HFF-Myc (cell line): ENCODE results near the gene HEY2.
A peak's percentile ranks its signal among the peaks of the same experiment; 100 is the strongest.

Experiments
- DNase-seq: peaks from one replicate; pipeline ENCODE4 v3.0.0-alpha.2; 2011; ENCODE audit warnings: low read depth; ENCODE audit errors: extremely low read depth
- H3K4me3 ChIP-seq: replicated peaks from 2 replicates; pipeline ENCODE4 v1.5.1; 2011; ENCODE audit warnings: low read depth, mild to moderate bottlenecking, control low read depth, low read length
- TF ChIP-seq, protein P1 (sequence below): IDR thresholded peaks from 2 replicates; pipeline ENCODE4 v1.5.1; 2012; ENCODE audit warnings: mild to moderate bottlenecking, low read depth, low read length, control low read depth; ENCODE audit errors: missing control alignments

The HEY2 gene

DNA sequence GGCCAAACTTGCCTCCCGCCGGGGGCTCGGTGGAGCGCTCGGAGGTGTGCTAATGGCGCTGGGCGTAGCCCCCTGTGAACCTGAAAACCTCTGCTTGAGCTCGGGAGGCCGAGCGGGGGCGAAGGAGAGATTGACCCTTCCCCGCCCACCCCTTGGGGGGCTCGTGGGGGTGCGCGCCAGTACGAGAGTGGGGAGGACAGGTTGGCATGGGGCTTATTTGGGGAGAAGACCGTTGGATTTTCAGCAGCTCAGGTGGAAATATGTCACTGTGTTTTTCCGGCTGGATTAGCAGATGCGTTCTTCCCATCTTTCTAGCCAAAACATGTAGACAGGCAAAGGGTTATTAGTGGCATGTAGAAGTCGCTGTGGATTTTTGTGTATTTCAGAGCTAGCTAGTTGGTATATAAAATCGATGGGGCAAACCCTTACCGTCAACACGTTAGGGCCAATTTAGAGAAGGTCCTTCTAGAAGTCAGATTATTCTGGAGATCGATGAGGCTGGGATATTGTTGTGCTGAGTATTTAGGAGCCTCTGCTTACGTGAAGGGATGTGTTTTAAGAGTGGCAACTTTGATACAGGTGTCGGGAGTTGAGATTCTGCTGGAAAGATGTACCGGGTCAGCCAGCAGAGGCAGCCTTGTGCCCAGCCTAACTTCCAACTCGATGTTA lies 41.9 kb downstream of the HEY2 start:
- TF ChIP-seq, protein P1, sequence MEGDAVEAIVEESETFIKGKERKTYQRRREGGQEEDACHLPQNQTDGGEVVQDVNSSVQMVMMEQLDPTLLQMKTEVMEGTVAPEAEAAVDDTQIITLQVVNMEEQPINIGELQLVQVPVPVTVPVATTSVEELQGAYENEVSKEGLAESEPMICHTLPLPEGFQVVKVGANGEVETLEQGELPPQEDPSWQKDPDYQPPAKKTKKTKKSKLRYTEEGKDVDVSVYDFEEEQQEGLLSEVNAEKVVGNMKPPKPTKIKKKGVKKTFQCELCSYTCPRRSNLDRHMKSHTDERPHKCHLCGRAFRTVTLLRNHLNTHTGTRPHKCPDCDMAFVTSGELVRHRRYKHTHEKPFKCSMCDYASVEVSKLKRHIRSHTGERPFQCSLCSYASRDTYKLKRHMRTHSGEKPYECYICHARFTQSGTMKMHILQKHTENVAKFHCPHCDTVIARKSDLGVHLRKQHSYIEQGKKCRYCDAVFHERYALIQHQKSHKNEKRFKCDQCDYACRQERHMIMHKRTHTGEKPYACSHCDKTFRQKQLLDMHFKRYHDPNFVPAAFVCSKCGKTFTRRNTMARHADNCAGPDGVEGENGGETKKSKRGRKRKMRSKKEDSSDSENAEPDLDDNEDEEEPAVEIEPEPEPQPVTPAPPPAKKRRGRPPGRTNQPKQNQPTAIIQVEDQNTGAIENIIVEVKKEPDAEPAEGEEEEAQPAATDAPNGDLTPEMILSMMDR = peak; percentile 65
- H3K4me3 ChIP-seq = peak overlapping the region; percentile 74
- no peak for DNase-seq

DNA sequence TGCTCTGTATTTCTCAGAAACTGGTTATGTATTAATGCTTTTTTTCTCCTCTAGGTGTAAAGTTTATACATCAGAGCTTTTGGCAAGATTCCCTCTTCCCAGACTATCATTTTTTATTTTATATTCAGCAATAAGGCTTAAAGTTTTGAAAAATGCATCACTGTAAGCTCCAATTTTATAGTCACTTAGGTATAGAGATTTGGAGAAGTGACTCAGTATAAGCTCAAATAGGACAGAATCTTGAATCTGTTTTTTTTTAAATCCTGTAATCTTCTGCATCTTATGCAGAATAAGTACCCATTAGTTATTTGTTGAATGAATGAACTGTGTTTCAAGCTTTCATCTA lies 42.4 kb downstream of the HEY2 start:
- TF ChIP-seq, protein P1 = no peak
- DNase-seq = no peak
- H3K4me3 ChIP-seq = peak overlapping the region; percentile 74

DNA sequence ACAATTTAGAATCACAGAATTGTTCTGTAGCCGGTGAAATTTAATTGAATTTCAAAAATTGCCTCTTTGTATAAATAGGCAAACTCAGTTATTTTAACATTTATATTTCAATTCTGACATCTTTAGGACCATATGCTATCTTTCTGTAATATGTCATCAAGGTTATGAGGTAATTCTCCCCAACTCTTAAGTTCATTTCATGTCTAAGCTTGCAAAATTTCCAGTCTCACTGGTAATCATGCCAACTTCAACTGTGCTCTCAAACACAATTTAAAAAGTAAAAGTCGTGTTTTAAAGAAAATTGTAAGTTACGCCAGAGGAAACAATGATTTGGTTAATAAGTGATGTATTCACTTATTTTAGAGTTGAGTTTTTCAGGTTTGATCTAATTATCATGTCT lies 42.7 kb downstream of the HEY2 start:
- TF ChIP-seq, protein P1 = no peak
- H3K4me3 ChIP-seq = peak overlapping the region; percentile 74
- no peak for DNase-seq

DNA sequence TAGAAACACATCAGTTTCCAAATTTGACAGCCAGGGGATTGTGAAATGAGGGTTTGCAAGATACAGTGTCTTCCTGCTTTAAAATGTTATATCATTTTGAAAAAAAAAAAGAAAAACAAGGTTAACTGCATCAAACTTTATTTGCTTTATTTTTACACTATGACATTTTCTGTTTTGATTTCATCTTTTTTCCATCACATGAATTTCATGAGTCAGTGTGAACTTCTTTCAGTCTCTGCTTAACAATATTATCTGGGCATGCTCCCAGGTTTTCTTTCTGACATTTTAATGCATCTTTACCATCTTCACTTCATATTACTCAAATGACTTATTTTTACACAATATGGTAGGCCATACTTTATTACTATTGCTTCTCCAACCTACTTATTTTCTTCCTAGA lies 43.2 kb downstream of the HEY2 start:
- TF ChIP-seq, protein P1 = no peak
- no peak for DNase-seq
- H3K4me3 ChIP-seq = peak overlapping the region; percentile 74; the same call in 1 of the 2 replicates

DNA sequence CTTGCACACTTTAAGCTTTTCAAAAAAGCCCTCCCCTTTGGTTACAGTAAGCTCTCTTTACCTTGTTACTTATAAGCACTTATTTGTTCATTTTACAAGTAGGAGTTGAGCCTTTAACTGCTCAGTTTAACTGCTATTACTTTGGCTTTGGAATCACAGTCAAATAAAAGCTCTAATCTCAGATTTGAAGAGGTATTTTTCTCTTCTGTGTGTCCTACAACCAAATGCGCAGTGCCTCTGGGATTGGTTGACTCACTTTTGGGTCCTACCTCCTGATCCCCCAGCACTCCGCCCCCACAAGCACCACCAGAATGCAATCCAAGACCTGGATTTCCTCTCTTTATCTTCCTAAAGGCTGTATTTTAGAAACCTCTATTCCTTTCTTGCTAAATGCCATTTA lies 43.8 kb downstream of the HEY2 start:
- TF ChIP-seq, protein P1 = no peak
- peak overlapping the region; percentile 6; the same call in 1 of the 2 replicates for H3K4me3 ChIP-seq
- DNase-seq = no peak

DNA sequence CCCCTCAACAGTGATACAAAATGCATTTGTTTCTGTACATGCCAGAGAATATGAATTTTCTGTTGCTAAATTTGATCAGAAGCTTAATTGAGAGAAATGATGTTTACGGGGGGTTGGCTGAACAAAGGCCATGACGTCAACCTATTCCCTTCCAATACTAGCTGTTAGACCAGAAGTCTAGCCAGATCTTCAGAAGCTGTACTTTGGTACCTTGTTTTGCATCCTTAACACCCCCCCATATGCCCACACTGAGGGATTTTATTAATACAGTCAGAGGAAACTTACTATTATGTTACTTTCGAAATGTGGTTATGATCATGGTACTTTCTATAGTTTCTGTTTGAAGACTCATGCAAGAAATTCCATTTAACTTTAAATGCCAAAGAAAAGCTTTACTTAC lies 44.4 kb downstream of the HEY2 start:
- H3K4me3 ChIP-seq = no peak overlapping the region
- no peak for DNase-seq
- TF ChIP-seq, protein P1 = no peak

DNA sequence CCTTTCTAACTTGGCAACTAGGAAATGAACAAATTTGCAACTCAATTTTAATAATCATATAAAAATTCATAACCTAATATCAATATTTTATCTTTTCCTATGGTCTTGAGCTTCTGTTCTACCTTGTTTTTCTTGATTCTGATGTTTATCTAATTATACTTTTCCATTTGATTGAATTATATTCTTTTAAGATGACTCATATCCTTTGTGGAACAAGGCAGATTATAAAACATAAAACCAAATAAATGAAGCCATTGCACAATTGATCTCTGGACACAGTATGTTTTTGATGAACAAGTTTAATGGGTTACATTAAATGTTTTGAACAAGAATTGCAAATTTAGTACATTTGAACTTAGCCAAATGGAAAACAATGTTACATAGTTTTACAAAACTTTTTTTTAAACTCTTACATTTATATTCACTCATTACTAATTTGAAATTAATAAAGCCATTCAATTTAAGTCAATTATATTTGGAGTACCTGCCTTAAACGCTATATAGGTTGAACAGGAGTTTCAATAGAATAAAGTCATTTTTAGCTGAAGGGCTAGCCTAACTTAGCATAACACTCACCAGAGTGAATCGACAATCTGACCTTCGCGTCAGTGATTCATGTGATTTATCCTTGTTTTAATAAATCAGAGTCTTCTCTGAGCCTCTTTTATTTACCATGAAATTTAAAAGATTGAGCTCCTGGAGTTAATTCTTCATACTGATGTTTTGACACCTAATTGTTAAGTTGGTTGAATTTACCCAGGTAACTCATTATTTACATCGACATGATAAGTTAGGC lies 45.1 kb downstream of the HEY2 start:
- TF ChIP-seq, protein P1 = no peak
- H3K4me3 ChIP-seq = no peak overlapping the region
- DNase-seq = no peak
